Measurements from ENCODE around the gene CDH4. TPM values are rescaled to one million over a fixed set of nuclear protein-coding genes. Genes with fewer than 3 reads are reported as not detected.

The CDH4 gene
- total and polyA plus RNA-seq, 2 of the 8 experiments (the other 6 are each of a cell fraction or from before 2014, with no cell fraction given): 4.3 to 7.9 TPM

GRCh38 chr20:61387954-61388348, 135.9 kb downstream of the CDH4 start (continued):
- TF ChIP-seq CHD7 (IDR thresholded peaks at IDR 0.05; ENCODE audit: insufficient replicate concordance, low read length): no peak
- TF ChIP-seq PHF8 (conservative IDR thresholded peaks at IDR 0.05; ENCODE audit: low read depth, low read length): no peak
- no peak for TF ChIP-seq HDAC6 (IDR thresholded peaks at IDR 0.05; ENCODE audit: low read depth, low read length)

All from H1 (cell line).